HepG2 (cell line): ENCODE results near the gene GNPAT.

Source experiments
- BCL6 ChIP-seq: IDR thresholded peaks from 2 replicates; pipeline ENCODE4 v1.6.1; 2016; ENCODE audit warnings: missing genetic modification reagents, missing compliant biosample characterization
- CTCF ChIP-seq: sonication (generic); formaldehyde crosslinking; IDR thresholded peaks from 2 replicates; pipeline ENCODE4 v1.5.0; 2020; ENCODE audit warnings: mild to moderate bottlenecking, missing genetic modification reagents, moderate library complexity
- ESRRA ChIP-seq: sonication (generic); formaldehyde crosslinking; IDR thresholded peaks from 2 replicates; pipeline ENCODE4 v1.5.1; 2020; ENCODE audit warnings: mild to moderate bottlenecking, low read depth, missing genetic modification reagents
- SETDB1 ChIP-seq: sonication (generic); formaldehyde crosslinking; IDR thresholded peaks from 2 replicates; pipeline ENCODE4 v1.5.1; 2020; ENCODE audit warnings: missing genetic modification reagents, mild to moderate bottlenecking, borderline replicate concordance
- TAF1 ChIP-seq: sonication (generic); formaldehyde crosslinking; IDR thresholded peaks from 2 replicates; pipeline ENCODE4 v1.4.0; 2020; ENCODE audit warnings: missing genetic modification reagents
- TF ChIP-seq, protein P1 (sequence below): sonication (generic); formaldehyde crosslinking; IDR thresholded peaks from 2 replicates; pipeline ENCODE4 v1.4.0; 2020; ENCODE audit warnings: missing genetic modification reagents

DNA sequence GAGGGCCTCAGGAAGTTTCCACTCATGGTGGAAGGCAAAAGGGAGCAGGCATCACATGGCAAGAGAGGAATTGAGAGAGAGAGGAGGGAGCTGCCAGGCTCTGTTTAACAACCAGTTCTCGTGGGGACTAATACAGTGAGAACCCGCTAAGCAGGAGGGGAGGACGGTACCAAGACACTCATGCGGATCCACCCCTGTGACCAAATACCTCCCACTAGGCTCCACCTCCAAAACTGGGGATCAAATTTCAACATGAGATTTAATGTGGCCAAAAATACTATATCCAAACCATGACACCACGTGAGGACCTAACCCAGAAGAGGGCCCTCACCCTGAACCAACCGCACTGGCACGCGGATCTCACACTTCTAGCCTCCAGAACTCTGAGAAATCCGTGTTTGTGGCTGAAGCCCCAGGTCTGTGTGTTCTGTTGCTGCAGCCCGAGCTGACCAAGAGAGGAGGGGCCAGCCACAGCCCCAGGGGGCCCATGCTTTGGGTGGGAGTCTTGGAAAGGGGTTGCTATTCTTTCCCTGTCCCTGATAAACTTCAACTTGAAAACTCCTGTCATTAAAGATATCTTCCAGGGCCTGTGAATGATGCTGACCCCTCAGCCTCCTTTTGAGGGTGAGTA, 47.2 kb upstream of the GNPAT start:
- no peak for TF ChIP-seq CTCF (CRISPR knock-in tag)
- no peak for TF ChIP-seq ESRRA (CRISPR knock-in tag)
- TF ChIP-seq TAF1 (CRISPR knock-in tag), result no peak
- no peak for TF ChIP-seq SETDB1 (CRISPR knock-in tag)
- TF ChIP-seq, protein P1, sequence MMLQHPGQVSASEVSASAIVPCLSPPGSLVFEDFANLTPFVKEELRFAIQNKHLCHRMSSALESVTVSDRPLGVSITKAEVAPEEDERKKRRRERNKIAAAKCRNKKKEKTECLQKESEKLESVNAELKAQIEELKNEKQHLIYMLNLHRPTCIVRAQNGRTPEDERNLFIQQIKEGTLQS (CRISPR knock-in tag), result no peak
- no peak for TF ChIP-seq BCL6 (CRISPR knock-in tag)
